Measurements from ENCODE around the gene RAI1.

The RAI1 gene

GRCh38 chr17:17849845-17850373, 168.7 kb downstream of the RAI1 start:
- H2BK120ac ChIP-seq (ENCODE audit: low read depth, low read length): no peak overlapping the region
- H4K8ac ChIP-seq (ENCODE audit: low read depth, low read length): no peak overlapping the region
- no peak overlapping the region for H3K27ac ChIP-seq (replicated peaks; ENCODE audit: low read length)
- no peak overlapping the region for H2AFZ ChIP-seq (ENCODE audit: low read length)
- H3K4me3 ChIP-seq (ENCODE audit: low read length in 2 of 2): no peak overlapping the region
- no peaks in the 10 kb centered on the region for H3K36me3 ChIP-seq (replicated peaks in 1 of 2; ENCODE audit: control insufficient read depth in 2 of 2, insufficient read depth in 2 of 2, low read length in 2 of 2)
- H3K79me1 ChIP-seq (ENCODE audit: low read depth, low read length): no peaks in the 10 kb centered on the region
- H3K4ac ChIP-seq (ENCODE audit: low read length): no peak overlapping the region
- no peaks in the 10 kb centered on the region for H3K9me3 ChIP-seq (replicated peaks in 1 of 2; ENCODE audit: control insufficient read depth in 2 of 2, insufficient read depth in 1 of 2, low read depth in 1 of 2, low read length in 2 of 2)
- no peaks in the 10 kb centered on the region for H3K27me3 ChIP-seq (ENCODE audit: control insufficient read depth in 3 of 3, insufficient read depth in 3 of 3, low read depth in 1 of 3, low read length in 3 of 3)
- no peak overlapping the region for H3K14ac ChIP-seq (ENCODE audit: low read length)
- WGBS, 2 donors (ENCODE audit: extremely low coverage in 2 of 2, insufficient read length in 2 of 2, insufficient replicate concordance in 1 of 2): no CpG with 5 or more reads among the region's 2 CpGs
- H4K91ac ChIP-seq (ENCODE audit: low read depth, low read length, poor library complexity): no peak overlapping the region
- H2BK15ac ChIP-seq (ENCODE audit: low read length): peak overlapping the region; percentile 1
- H3K4me2 ChIP-seq (ENCODE audit: insufficient read depth, low read length, poor library complexity, severe bottlenecking): no peak overlapping the region
- H3K4me1 ChIP-seq (ENCODE audit: control insufficient read depth in 2 of 2, insufficient read depth in 1 of 2, low read depth in 1 of 2, low read length in 2 of 2): peaks cover 41 to 46% of the 10 kb centered on the region in 2 donors
- H3K23ac ChIP-seq (ENCODE audit: low read depth, low read length, poor library complexity): no peak overlapping the region
- peak overlapping the region; percentile 39 for H3K18ac ChIP-seq (ENCODE audit: low read length)
- no peak overlapping the region for H3K9ac ChIP-seq (ENCODE audit: low read depth, low read length, poor library complexity)
- peak overlapping the region; percentile 0 for H2BK5ac ChIP-seq (ENCODE audit: low read length)
- H2BK12ac ChIP-seq (ENCODE audit: low read length): no peak overlapping the region
- H2AK5ac ChIP-seq (ENCODE audit: low read depth, low read length): no peak overlapping the region
- no peak for DNase-seq (ENCODE audit: low spot score)

- H2BK12ac ChIP-seq (ENCODE audit: low read length): no peak overlapping the region
- no peaks in the 10 kb centered on the region for H3K9me3 ChIP-seq (replicated peaks in 1 of 2; ENCODE audit: control insufficient read depth in 2 of 2, insufficient read depth in 1 of 2, low read depth in 1 of 2, low read length in 2 of 2)
- H3K4me2 ChIP-seq (ENCODE audit: insufficient read depth, low read length, poor library complexity, severe bottlenecking): no peak overlapping the region
- no peak overlapping the region for H3K27ac ChIP-seq (replicated peaks; ENCODE audit: low read length)
- peak overlapping the region; percentile 77 for H3K14ac ChIP-seq (ENCODE audit: low read length)
- no peak overlapping the region for H3K4me3 ChIP-seq (ENCODE audit: low read length in 2 of 2)
- no peaks in the 10 kb centered on the region for H3K79me1 ChIP-seq (ENCODE audit: low read depth, low read length)
- H3K9ac ChIP-seq (ENCODE audit: low read depth, low read length, poor library complexity): peak overlapping the region; percentile 34
- H2BK120ac ChIP-seq (ENCODE audit: low read depth, low read length): no peak overlapping the region
- peaks cover 41 to 50% of the 10 kb centered on the region in 2 donors for H3K4me1 ChIP-seq (ENCODE audit: control insufficient read depth in 2 of 2, insufficient read depth in 1 of 2, low read depth in 1 of 2, low read length in 2 of 2)
- peak overlapping the region; percentile 6 for H2AK5ac ChIP-seq (ENCODE audit: low read depth, low read length)
- DNase-seq (ENCODE audit: low spot score): no peak
- H3K4ac ChIP-seq (ENCODE audit: low read length): no peak overlapping the region
- no CpG with 5 or more reads among the region's 21 CpGs for WGBS, 2 donors (ENCODE audit: extremely low coverage in 2 of 2, insufficient read length in 2 of 2, insufficient replicate concordance in 1 of 2)
- H3K23ac ChIP-seq (ENCODE audit: low read depth, low read length, poor library complexity): no peak overlapping the region
- H3K36me3 ChIP-seq (replicated peaks in 1 of 2; ENCODE audit: control insufficient read depth in 2 of 2, insufficient read depth in 2 of 2, low read length in 2 of 2): no peaks in the 10 kb centered on the region
- H2BK5ac ChIP-seq (ENCODE audit: low read length): peak overlapping the region; percentile 22
- H4K91ac ChIP-seq (ENCODE audit: low read depth, low read length, poor library complexity): no peak overlapping the region
- H2AFZ ChIP-seq (ENCODE audit: low read length): peak overlapping the region; percentile 9
- H2BK15ac ChIP-seq (ENCODE audit: low read length): peak overlapping the region; percentile 18
- no peak overlapping the region for H4K8ac ChIP-seq (ENCODE audit: low read depth, low read length)
- H3K27me3 ChIP-seq (ENCODE audit: control insufficient read depth in 3 of 3, insufficient read depth in 3 of 3, low read depth in 1 of 3, low read length in 3 of 3): no peaks in the 10 kb centered on the region
- H3K18ac ChIP-seq (ENCODE audit: low read length): peak overlapping the region; percentile 50
Measured at GRCh38 chr17:17851103-17852002, 170.1 kb downstream of the RAI1 start.

GRCh38 chr17:17852930-17853329, 171.7 kb downstream of the RAI1 start:
- Histone ChIP-seq H3K27me3 (ENCODE audit: control insufficient read depth in 3 of 3, insufficient read depth in 3 of 3, low read depth in 1 of 3, low read length in 3 of 3) (no peaks in the 10 kb centered on the region), H2AFZ (ENCODE audit: low read length) (no peak overlapping the region), H3K4me3 (ENCODE audit: low read length in 2 of 2) (no peak overlapping the region), H3K9me3 (replicated peaks in 1 of 2; ENCODE audit: control insufficient read depth in 2 of 2, insufficient read depth in 1 of 2, low read depth in 1 of 2, low read length in 2 of 2) (no peaks in the 10 kb centered on the region), H3K36me3 (replicated peaks in 1 of 2; ENCODE audit: control insufficient read depth in 2 of 2, insufficient read depth in 2 of 2, low read length in 2 of 2) (no peaks in the 10 kb centered on the region), H2AK5ac (ENCODE audit: low read depth, low read length) (peak overlapping the region; percentile 23), H4K8ac (ENCODE audit: low read depth, low read length) (no peak overlapping the region), H2BK120ac (ENCODE audit: low read depth, low read length) (no peak overlapping the region), H3K18ac (ENCODE audit: low read length) (peak overlapping the region; percentile 9), H3K23ac (ENCODE audit: low read depth, low read length, poor library complexity) (no peak overlapping the region), H3K4me2 (ENCODE audit: insufficient read depth, low read length, poor library complexity, severe bottlenecking) (no peak overlapping the region), H3K4ac (ENCODE audit: low read length) (no peak overlapping the region), H2BK12ac (ENCODE audit: low read length) (peak overlapping the region; percentile 8), H4K91ac (ENCODE audit: low read depth, low read length, poor library complexity) (no peak overlapping the region), H2BK5ac (ENCODE audit: low read length) (no peak overlapping the region), H3K27ac (replicated peaks; ENCODE audit: low read length) (no peak overlapping the region), H3K79me1 (ENCODE audit: low read depth, low read length) (no peaks in the 10 kb centered on the region), H3K14ac (ENCODE audit: low read length) (no peak overlapping the region), H3K9ac (ENCODE audit: low read depth, low read length, poor library complexity) (peak overlapping the region; percentile 79), H2BK15ac (ENCODE audit: low read length) (peak overlapping the region; percentile 50), H3K4me1 (ENCODE audit: control insufficient read depth in 2 of 2, insufficient read depth in 1 of 2, low read depth in 1 of 2, low read length in 2 of 2) (peaks cover 41 to 46% of the 10 kb centered on the region in 2 donors)
- WGBS, 2 donors (ENCODE audit: extremely low coverage in 2 of 2, insufficient read length in 2 of 2, insufficient replicate concordance in 1 of 2): no CpG with 5 or more reads among the region's 3 CpGs
- no peak for DNase-seq (ENCODE audit: low spot score)

GRCh38 chr17:17853811-17854447, 172.7 kb downstream of the RAI1 start:
- no peak overlapping the region for H2BK12ac ChIP-seq (ENCODE audit: low read length)
- H2AK5ac ChIP-seq (ENCODE audit: low read depth, low read length): no peak overlapping the region
- H3K14ac ChIP-seq (ENCODE audit: low read length): no peak overlapping the region
- no CpG with 5 or more reads among the region's 8 CpGs for WGBS, 2 donors (ENCODE audit: extremely low coverage in 2 of 2, insufficient read length in 2 of 2, insufficient replicate concordance in 1 of 2)
- H2AFZ ChIP-seq (ENCODE audit: low read length): no peak overlapping the region
- no peak overlapping the region for H2BK15ac ChIP-seq (ENCODE audit: low read length)
- no peak overlapping the region for H4K8ac ChIP-seq (ENCODE audit: low read depth, low read length)
- no peak overlapping the region for H3K9ac ChIP-seq (ENCODE audit: low read depth, low read length, poor library complexity)
- no peak overlapping the region for H3K4me3 ChIP-seq (ENCODE audit: low read length in 2 of 2)
- H2BK120ac ChIP-seq (ENCODE audit: low read depth, low read length): no peak overlapping the region
- no peak overlapping the region for H3K18ac ChIP-seq (ENCODE audit: low read length)
- H3K27me3 ChIP-seq (ENCODE audit: control insufficient read depth in 3 of 3, insufficient read depth in 3 of 3, low read depth in 1 of 3, low read length in 3 of 3): no peaks in the 10 kb centered on the region
- H3K9me3 ChIP-seq (replicated peaks in 1 of 2; ENCODE audit: control insufficient read depth in 2 of 2, insufficient read depth in 1 of 2, low read depth in 1 of 2, low read length in 2 of 2): no peaks in the 10 kb centered on the region
- H3K36me3 ChIP-seq (replicated peaks in 1 of 2; ENCODE audit: control insufficient read depth in 2 of 2, insufficient read depth in 2 of 2, low read length in 2 of 2): no peaks in the 10 kb centered on the region
- no peak overlapping the region for H4K91ac ChIP-seq (ENCODE audit: low read depth, low read length, poor library complexity)
- H3K27ac ChIP-seq (replicated peaks; ENCODE audit: low read length): no peak overlapping the region
- H3K4me1 ChIP-seq (ENCODE audit: control insufficient read depth in 2 of 2, insufficient read depth in 1 of 2, low read depth in 1 of 2, low read length in 2 of 2): peaks cover 34 to 41% of the 10 kb centered on the region in 2 donors
- no peak for DNase-seq (ENCODE audit: low spot score)
- H3K23ac ChIP-seq (ENCODE audit: low read depth, low read length, poor library complexity): no peak overlapping the region
- H3K4me2 ChIP-seq (ENCODE audit: insufficient read depth, low read length, poor library complexity, severe bottlenecking): no peak overlapping the region
- H3K4ac ChIP-seq (ENCODE audit: low read length): no peak overlapping the region
- H3K79me1 ChIP-seq (ENCODE audit: low read depth, low read length): no peaks in the 10 kb centered on the region
- no peak overlapping the region for H2BK5ac ChIP-seq (ENCODE audit: low read length)

Measured in neuronal stem cell (in vitro differentiated cells).